HUDEP-2 (cell line): ENCODE data around the gene CNTNAP5.

Source experiments
- DNase-seq, 76 experiments: peaks; one replicate each; lab custom pipeline; 2025; ENCODE audit not compliant: unreplicated experiment in 76 of 76; lab: John Stamatoyannopoulos, UW

The CNTNAP5 gene

GRCh38 chr2:124933883-124934282 lies 908.8 kb downstream of the CNTNAP5 start:
- no peak for DNase-seq

GRCh38 chr2:124953921-124954320 lies 928.8 kb downstream of the CNTNAP5 start:
- DNase-seq, result no peak

- no peak for DNase-seq
Measured at GRCh38 chr2:124959581-124959980, 934.5 kb downstream of the CNTNAP5 start.

- no peak for DNase-seq
Measured at GRCh38 chr2:124961132-124961531, 936.0 kb downstream of the CNTNAP5 start.
